Mesenchymal stem cell (in vitro differentiated cells and primary cell): Measurements from ENCODE around the gene CAPN9.
A peak's percentile ranks its signal among the peaks of the same experiment; 100 is the strongest.

Experiments
- DNase-seq: peaks from one replicate; pipeline ENCODE4 v3.0.0-alpha.2; 2013
- H2AFZ ChIP-seq: one replicate; pipeline ENCODE4 v1.6.1; 2013; ENCODE audit warnings: low read depth, mild to moderate bottlenecking, control low read depth, inconsistent platforms, low read length, moderate library complexity
- H2AK5ac ChIP-seq: 2 replicates; pipeline ENCODE4 v1.6.1; 2013; ENCODE audit warnings: low read length, moderate library complexity, mild to moderate bottlenecking, inconsistent platforms; ENCODE audit not compliant: severe bottlenecking
- H2BK120ac ChIP-seq: one replicate; pipeline ENCODE4 v1.6.1; 2013; ENCODE audit warnings: low read depth, mild to moderate bottlenecking, inconsistent platforms, low read length, moderate library complexity
- H2BK12ac ChIP-seq, 2 experiments: one replicate each; pipeline ENCODE4 v1.6.1; 2013; ENCODE audit warnings: inconsistent platforms in 2 of 2, low read length in 2 of 2, mild to moderate bottlenecking in 2 of 2, moderate library complexity in 2 of 2, control low read depth in 1 of 2
- H2BK15ac ChIP-seq: one replicate; pipeline ENCODE4 v1.6.1; 2013; ENCODE audit warnings: mild to moderate bottlenecking, low read depth, inconsistent platforms; ENCODE audit not compliant: poor library complexity, severe bottlenecking
- H2BK5ac ChIP-seq: 2 replicates; pipeline ENCODE4 v1.6.1; 2013; ENCODE audit warnings: low read depth, mild to moderate bottlenecking, low read length, control low read depth, inconsistent platforms; ENCODE audit not compliant: poor library complexity, severe bottlenecking
- H3K14ac ChIP-seq, 2 experiments: one replicate each; pipeline ENCODE4 v1.6.1; 2013; ENCODE audit warnings: inconsistent platforms in 2 of 2, low read length in 2 of 2, control low read depth in 1 of 2, mild to moderate bottlenecking in 1 of 2, moderate library complexity in 1 of 2
- H3K18ac ChIP-seq, 2 experiments: one replicate each; pipeline ENCODE4 v1.6.1; 2013; ENCODE audit warnings: inconsistent platforms in 2 of 2, low read length in 2 of 2, control low read depth in 1 of 2, low read depth in 1 of 2, mild to moderate bottlenecking in 1 of 2
- H3K23ac ChIP-seq, 2 experiments: one replicate each; pipeline ENCODE4 v1.6.1; 2013; ENCODE audit warnings: inconsistent platforms in 2 of 2, low read length in 2 of 2, mild to moderate bottlenecking in 2 of 2, moderate library complexity in 2 of 2, control low read depth in 1 of 2
- H3K27ac ChIP-seq: 2 replicates; pipeline ENCODE4 v1.5.1; 2013; ENCODE audit warnings: mild to moderate bottlenecking, moderate library complexity, low read length, control low read depth, inconsistent platforms; ENCODE audit not compliant: poor library complexity, severe bottlenecking
- H3K27me3 ChIP-seq, 2 experiments: 2 replicates each; pipeline versions ENCODE4 v1.6.1 to v1.7.0; 2013; ENCODE audit warnings: low read length in 2 of 2, mild to moderate bottlenecking in 2 of 2, moderate library complexity in 2 of 2, control low read depth in 1 of 2, inconsistent platforms in 1 of 2; ENCODE audit not compliant: control insufficient read depth in 1 of 2, insufficient read depth in 1 of 2
- H3K36me3 ChIP-seq, 2 experiments: 2 replicates each; pipeline versions ENCODE4 v1.6.1 to v1.7.0; 2013; ENCODE audit warnings: low read length in 2 of 2, control low read depth in 1 of 2, inconsistent platforms in 1 of 2, low read depth in 1 of 2, mild to moderate bottlenecking in 1 of 2; ENCODE audit not compliant: insufficient read depth in 2 of 2, control insufficient read depth in 1 of 2
- H3K4ac ChIP-seq, 2 experiments: one replicate each; pipeline ENCODE4 v1.6.1; 2013; ENCODE audit warnings: inconsistent platforms in 2 of 2, low read length in 2 of 2, mild to moderate bottlenecking in 2 of 2, moderate library complexity in 2 of 2, control low read depth in 1 of 2, low read depth in 1 of 2
- H3K4me1 ChIP-seq: 2 replicates; pipeline ENCODE4 v1.6.1; 2013; ENCODE audit warnings: low read depth, low read length, control low read depth; ENCODE audit not compliant: control insufficient read depth, insufficient read depth
- H3K4me2 ChIP-seq: 2 replicates; pipeline ENCODE4 v1.6.1; 2013; ENCODE audit warnings: low read length, mild to moderate bottlenecking, inconsistent platforms; ENCODE audit not compliant: poor library complexity, severe bottlenecking
- H3K4me3 ChIP-seq, 2 experiments: 2 replicates each; pipeline versions ENCODE4 v1.5.1 to v1.7.0; 2013; ENCODE audit warnings: low read length in 2 of 2, mild to moderate bottlenecking in 2 of 2, control low read depth in 1 of 2, low read depth in 1 of 2; ENCODE audit not compliant: insufficient read depth in 1 of 2
- H3K79me1 ChIP-seq: replicated peaks from 2 replicates; pipeline ENCODE4 v1.6.1; 2013; ENCODE audit warnings: mild to moderate bottlenecking, control low read depth, low read length, inconsistent platforms; ENCODE audit not compliant: poor library complexity, severe bottlenecking
- H3K9ac ChIP-seq: 2 replicates; pipeline ENCODE4 v1.7.0; 2013; ENCODE audit warnings: mild to moderate bottlenecking, low read length, moderate library complexity
- H3K9me3 ChIP-seq: 2 replicates; pipeline ENCODE4 v1.7.0; 2013; ENCODE audit warnings: mild to moderate bottlenecking, low read length; ENCODE audit not compliant: control insufficient read depth
- H4K8ac ChIP-seq: one replicate; pipeline ENCODE4 v1.6.1; 2013; ENCODE audit warnings: inconsistent platforms, mild to moderate bottlenecking, low read length, moderate library complexity
- H4K91ac ChIP-seq: one replicate; pipeline ENCODE4 v1.6.1; 2013; ENCODE audit warnings: mild to moderate bottlenecking, low read length, inconsistent platforms
- WGBS: methylation state at CpG from one replicate; pipeline ENCODE4 v1.1.7; 2013; ENCODE audit warnings: mixed read lengths; 5-methylcytosine and 5-hydroxymethylcytosine counted together

CAPN9 gene

DNA sequence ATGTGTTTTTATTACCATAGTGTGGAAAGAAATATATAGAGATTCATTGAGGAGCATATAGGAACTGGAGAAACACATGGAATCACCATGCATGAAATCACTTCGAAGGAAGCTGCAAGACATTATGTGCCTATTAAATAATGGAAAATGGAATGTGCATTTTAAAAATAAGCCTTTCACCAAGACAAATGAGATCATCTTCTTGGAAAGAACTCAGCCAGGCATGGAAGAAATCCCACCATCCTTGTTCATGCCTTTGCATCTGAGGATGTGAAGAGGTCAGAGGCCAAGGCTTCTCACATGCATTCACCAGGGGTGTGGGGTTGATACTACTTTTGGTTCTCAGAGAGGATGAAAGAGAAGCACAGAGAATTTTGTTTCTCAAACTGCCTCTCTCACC is 71.2 kb downstream of the CAPN9 start:
- H3K9ac ChIP-seq = no peak overlapping the region
- WGBS = 100% methylated on average over 1 of the region's 1 CpG

GRCh38 chr1:230818901-230819300 is 71.7 kb downstream of the CAPN9 start:
- Histone ChIP-seq H3K36me3 (no peaks in the 10 kb centered on the region), H3K9me3 (no peaks in the 10 kb centered on the region), H3K4me2 (no peak overlapping the region), H3K4me3 (no peak overlapping the region), H3K9ac (no peak overlapping the region), H2AK5ac (no peak overlapping the region), H3K4ac (no peak overlapping the region), H3K4me1 (peaks cover 2% of the 10 kb centered on the region), H2BK120ac (no peak overlapping the region), H4K91ac (no peak overlapping the region), H2BK15ac (no peak overlapping the region), H2AFZ (no peak overlapping the region), H2BK12ac (no peak overlapping the region), H4K8ac (no peak overlapping the region), H3K27ac (no peak overlapping the region), H3K23ac (no peak overlapping the region), H3K27me3 (no peaks in the 10 kb centered on the region), H3K18ac (no peak overlapping the region), H2BK5ac (no peak overlapping the region), H3K79me1 (no peaks in the 10 kb centered on the region), H3K14ac (no peak overlapping the region)
- DNase-seq = no peak
- WGBS = 96% methylated on average over 5 of the region's 6 CpGs

More for the DNA sequence above, 71.2 kb downstream of the CAPN9 start:
- no peaks in the 10 kb centered on the region for H3K27me3 ChIP-seq
- H3K4me3 ChIP-seq = no peak overlapping the region
- no peaks in the 10 kb centered on the region for H3K79me1 ChIP-seq
- H3K4ac ChIP-seq = no peak overlapping the region
- no peaks in the 10 kb centered on the region for H3K36me3 ChIP-seq
- H4K91ac ChIP-seq = no peak overlapping the region
- no peak for DNase-seq
- no peak overlapping the region for H2BK120ac ChIP-seq
- H2AFZ ChIP-seq = no peak overlapping the region
- peaks cover 3% of the 10 kb centered on the region for H3K9me3 ChIP-seq
- peak overlapping the region; percentile 12 for H3K27ac ChIP-seq
- H2BK5ac ChIP-seq = no peak overlapping the region
- no peak overlapping the region for H3K23ac ChIP-seq
- H3K14ac ChIP-seq = no peak overlapping the region
- H4K8ac ChIP-seq = no peak overlapping the region
- H2BK15ac ChIP-seq = no peak overlapping the region
- peaks cover 2% of the 10 kb centered on the region for H3K4me1 ChIP-seq
- no peak overlapping the region for H2BK12ac ChIP-seq
- no peak overlapping the region for H2AK5ac ChIP-seq
- no peak overlapping the region for H3K4me2 ChIP-seq
- no peak overlapping the region for H3K18ac ChIP-seq

GRCh38 chr1:230819976-230820375 is 72.8 kb downstream of the CAPN9 start:
- 81% methylated on average over 4 of the region's 4 CpGs for WGBS
- no peak overlapping the region for H2AK5ac ChIP-seq
- no peak overlapping the region for H3K23ac ChIP-seq
- H3K27me3 ChIP-seq = no peaks in the 10 kb centered on the region
- no peak overlapping the region for H2AFZ ChIP-seq
- H3K36me3 ChIP-seq = no peaks in the 10 kb centered on the region
- no peak overlapping the region for H3K18ac ChIP-seq
- no peak overlapping the region for H3K4me3 ChIP-seq
- H3K14ac ChIP-seq = no peak overlapping the region
- H3K27ac ChIP-seq = no peak overlapping the region
- H3K9me3 ChIP-seq = no peaks in the 10 kb centered on the region
- H2BK5ac ChIP-seq = no peak overlapping the region
- H3K4me2 ChIP-seq = no peak overlapping the region
- H4K91ac ChIP-seq = no peak overlapping the region
- no peak overlapping the region for H2BK15ac ChIP-seq
- H3K9ac ChIP-seq = no peak overlapping the region
- H2BK12ac ChIP-seq = no peak overlapping the region
- H3K79me1 ChIP-seq = no peaks in the 10 kb centered on the region
- peaks cover 6% of the 10 kb centered on the region for H3K4me1 ChIP-seq
- DNase-seq = no peak
- no peak overlapping the region for H4K8ac ChIP-seq
- H3K4ac ChIP-seq = no peak overlapping the region
- H2BK120ac ChIP-seq = no peak overlapping the region

GRCh38 chr1:230820568-230820967 is 73.4 kb downstream of the CAPN9 start:
- Histone ChIP-seq H3K4me1 (peaks cover 8% of the 10 kb centered on the region), H2BK15ac (no peak overlapping the region), H2AK5ac (no peak overlapping the region), H3K18ac (no peak overlapping the region), H2AFZ (no peak overlapping the region), H3K4me2 (no peak overlapping the region), H2BK120ac (no peak overlapping the region), H4K8ac (no peak overlapping the region), H3K27ac (no peak overlapping the region), H3K14ac (no peak overlapping the region), H3K79me1 (no peaks in the 10 kb centered on the region), H3K9ac (no peak overlapping the region), H4K91ac (no peak overlapping the region), H3K4me3 (no peak overlapping the region), H3K36me3 (no peaks in the 10 kb centered on the region), H3K27me3 (no peaks in the 10 kb centered on the region), H2BK12ac (no peak overlapping the region), H3K23ac (no peak overlapping the region), H3K4ac (no peak overlapping the region), H3K9me3 (no peaks in the 10 kb centered on the region), H2BK5ac (no peak overlapping the region)
- no peak for DNase-seq
- WGBS = 74% methylated on average over 4 of the region's 4 CpGs
